Kidney (tissue), 14 donors: ENCODE measurements around the gene EMILIN1. TPM values are rescaled to one million over a fixed set of nuclear protein-coding genes. Genes with fewer than 3 reads are reported as not detected.

Experiments used
- DNase-seq, 5 donors: peaks; one replicate each; pipeline ENCODE4 v3.0.0-alpha.2; 2013 to 2020
- FAIRE-seq: peaks from 2 replicates; lab custom pipeline; 2012; peaks lifted over from hg19 to GRCh38; lab: Jason Lieb, UNC
- H3K27ac ChIP-seq, 2 donors: one replicate each; pipeline ENCODE4 v1.7.0; 2013; ENCODE audit warnings: low read depth in 2 of 2, low read length in 2 of 2, inconsistent platforms in 1 of 2
- H3K27me3 ChIP-seq: one replicate; pipeline ENCODE4 v1.7.1; 2013; ENCODE audit warnings: low read length, inconsistent platforms; ENCODE audit not compliant: control insufficient read depth, insufficient read depth
- H3K36me3 ChIP-seq, 3 donors: one replicate each; pipeline versions ENCODE4 v1.7.0 to v1.7.1; 2013; ENCODE audit warnings: low read length in 3 of 3, control low read depth in 1 of 3, inconsistent platforms in 1 of 3; ENCODE audit not compliant: insufficient read depth in 3 of 3, control insufficient read depth in 2 of 3
- H3K4me1 ChIP-seq, 3 donors: one replicate each; pipeline versions ENCODE4 v1.7.0 to v1.7.1; 2013; ENCODE audit warnings: low read length in 3 of 3, inconsistent platforms in 1 of 3, low read depth in 1 of 3; ENCODE audit not compliant: control insufficient read depth in 2 of 3, insufficient read depth in 2 of 3
- H3K4me3 ChIP-seq, 3 donors: one replicate each; pipeline versions ENCODE4 v1.7.0 to v1.8.1; 2013; ENCODE audit warnings: low read length in 3 of 3, control low read depth in 1 of 3, inconsistent platforms in 1 of 3
- H3K9ac ChIP-seq, 3 donors: one replicate each; pipeline versions ENCODE4 v1.7.0 to v1.7.1; 2013; ENCODE audit warnings: low read length in 3 of 3, control low read depth in 1 of 3, inconsistent platforms in 1 of 3
- H3K9me3 ChIP-seq, 3 donors: one replicate each; pipeline versions ENCODE4 v1.7.0 to v1.7.1; 2013; ENCODE audit warnings: low read length in 3 of 3, control low read depth in 1 of 3, inconsistent platforms in 1 of 3; ENCODE audit not compliant: control insufficient read depth in 2 of 3, insufficient read depth in 1 of 3
- CTCF ChIP-seq: IDR thresholded peaks from 3 replicates; pipeline ENCODE4 v1.5.1; 2012; ENCODE audit warnings: mild to moderate bottlenecking, moderate library complexity, borderline replicate concordance; ENCODE audit not compliant: insufficient read depth; ENCODE audit errors: extremely low read depth
- intact Hi-C: fragments of 100-400 bp; cut with DNase I; formaldehyde crosslinking; loops from one replicate; pipeline ENCODE4 v1.11.1; 2022
- polyA plus RNA-seq: library from polyadenylated mRNA; stranded (reverse); fragments of 350-450 nt; fragmentation: Illumina TruSeq; extraction: RNeasy Lipid Tissue Mini Kit (QIAGEN cat#74804); gene quantifications from one replicate; pipeline ENCODE4 v1.2.3, GENCODE V29; 2014; ENCODE audit warnings: low read depth, low replicate concordance; ENCODE audit not compliant: insufficient read depth
- total RNA-seq: library from RNA; stranded (reverse); fragmentation: NEBNext Ultra II Directional; extraction: Animal tissue kit (Norgen Biotek cat#: 25700); gene quantifications from one replicate; pipeline ENCODE4 v1.2.1, GENCODE V29; 2021
- donor health status: control.
- donor health status: control.
- donor health status: control.
- donor health status: control.
- donor health status: control.
- donor health status: DM: yes; HTN: yes; CAD: no.
- donor health status: Normal renal cell carcinoma (clear cell type).

The EMILIN1 gene
- total and polyA plus RNA-seq, 2 donors from 2014 or later = 32.1 to 75.2 TPM

GRCh38 chr2:27053321-27053720, 25.1 kb upstream of the EMILIN1 start:
- no peak for TF ChIP-seq CTCF
- Histone ChIP-seq H3K9me3 (no peaks in the 10 kb centered on the region), H3K36me3 (peaks cover 3 to 31% (median 14%) of the 10 kb centered on the region in 3 donors), H3K27ac (no peak overlapping the region), H3K9ac (no peak overlapping the region), H3K4me1 (peaks cover 2 to 14% (median 2%) of the 10 kb centered on the region in 3 donors), H3K27me3 (no peaks in the 10 kb centered on the region), H3K4me3 (no peak overlapping the region)
- intact Hi-C loops = no loop called here
- FAIRE-seq = no peak
- no peak for DNase-seq

GRCh38 chr2:27053776-27054175, 24.6 kb upstream of the EMILIN1 start:
- Histone ChIP-seq H3K36me3 (peaks cover 3 to 34% (median 14%) of the 10 kb centered on the region in 3 donors), H3K9me3 (no peaks in the 10 kb centered on the region), H3K4me1 (peaks cover 2 to 14% (median 2%) of the 10 kb centered on the region in 3 donors), H3K4me3 (no peak overlapping the region), H3K9ac (no peak overlapping the region), H3K27ac (no peak overlapping the region), H3K27me3 (no peaks in the 10 kb centered on the region)
- no peak for DNase-seq
- no peak for FAIRE-seq
- intact Hi-C loops = no loop called here
- no peak for TF ChIP-seq CTCF

- Histone ChIP-seq H3K4me1 (peaks cover 2 to 10% (median 2%) of the 10 kb centered on the region in 3 donors), H3K9ac (no peak overlapping the region), H3K9me3 (no peaks in the 10 kb centered on the region), H3K36me3 (peaks cover 3 to 34% (median 14%) of the 10 kb centered on the region in 3 donors), H3K27ac (no peak overlapping the region), H3K27me3 (no peaks in the 10 kb centered on the region), H3K4me3 (no peak overlapping the region)
- FAIRE-seq (no peak), DNase-seq (no peak)
- TF ChIP-seq CTCF = no peak
- intact Hi-C loops = no loop called here
These were observed 23.7 kb upstream of the EMILIN1 start for GRCh38 chr2:27054721-27055120.

GRCh38 chr2:27057184-27057583, 21.2 kb upstream of the EMILIN1 start:
- Histone ChIP-seq H3K27ac (no peak overlapping the region), H3K4me3 (no peak overlapping the region), H3K27me3 (no peaks in the 10 kb centered on the region), H3K9me3 (no peaks in the 10 kb centered on the region), H3K9ac (no peak overlapping the region), H3K4me1 (peaks cover 0 to under 1% (median 0%) of the 10 kb centered on the region in 3 donors), H3K36me3 (peaks cover 3 to 34% (median 14%) of the 10 kb centered on the region in 3 donors)
- FAIRE-seq = no peak
- no peak for DNase-seq
- intact Hi-C loops = no loop called here
- no peak for TF ChIP-seq CTCF
